HL-60 (cell line): ENCODE measurements around the gene FILIP1L.

Experiments used
- GABPA ChIP-seq: IDR thresholded peaks from 2 replicates; pipeline ENCODE4 v1.6.1; 2012; ENCODE audit warnings: low read depth
- POLR2AphosphoS5 ChIP-seq: IDR thresholded peaks from 2 replicates; pipeline ENCODE4 v1.6.1; 2012; ENCODE audit warnings: low read depth
- TF ChIP-seq, protein P1 (sequence below): IDR thresholded peaks from one replicate; pipeline ENCODE4 v1.5.1; 2011; ENCODE audit warnings: low read length, control low read depth, inconsistent platforms; ENCODE audit not compliant: insufficient read depth
- TF ChIP-seq, protein P2 (sequence below): IDR thresholded peaks from 2 replicates; pipeline ENCODE4 v1.6.1; 2012; ENCODE audit warnings: low read depth; ENCODE audit not compliant: insufficient replicate concordance

DNA sequence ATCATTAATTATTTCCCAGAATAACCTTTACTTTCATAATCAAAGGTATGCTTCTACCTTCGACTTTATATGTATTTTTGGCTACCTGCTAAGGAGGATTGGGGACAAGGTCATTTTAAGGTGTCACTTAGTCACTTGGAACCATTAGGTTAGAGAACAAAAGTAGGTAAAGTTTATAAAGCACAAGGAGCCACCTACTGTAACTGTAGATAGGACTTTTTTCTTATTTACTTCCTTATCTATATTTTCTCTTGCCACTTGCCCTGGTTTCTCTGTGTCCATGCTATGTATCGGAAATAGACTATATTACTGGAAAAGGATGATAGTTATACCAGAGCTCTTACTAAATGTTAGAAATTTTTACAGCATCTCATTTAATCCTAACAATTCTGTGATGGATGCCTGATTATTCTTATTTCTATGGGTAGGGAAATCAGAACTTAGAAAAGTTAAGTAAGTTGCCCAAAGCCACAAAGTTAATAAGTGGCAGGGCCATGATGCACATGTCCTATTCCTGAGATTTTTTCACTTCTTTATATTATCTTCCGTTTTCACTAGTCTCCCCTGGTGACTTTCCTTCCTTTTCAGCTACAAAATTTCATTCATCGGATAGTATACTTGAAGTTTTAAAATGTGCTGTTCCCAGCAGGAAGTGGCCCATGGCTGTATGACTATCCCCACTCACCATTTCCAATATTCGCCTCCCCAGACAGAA lies 164.2 kb downstream of the FILIP1L start:
- TF ChIP-seq, protein P1, sequence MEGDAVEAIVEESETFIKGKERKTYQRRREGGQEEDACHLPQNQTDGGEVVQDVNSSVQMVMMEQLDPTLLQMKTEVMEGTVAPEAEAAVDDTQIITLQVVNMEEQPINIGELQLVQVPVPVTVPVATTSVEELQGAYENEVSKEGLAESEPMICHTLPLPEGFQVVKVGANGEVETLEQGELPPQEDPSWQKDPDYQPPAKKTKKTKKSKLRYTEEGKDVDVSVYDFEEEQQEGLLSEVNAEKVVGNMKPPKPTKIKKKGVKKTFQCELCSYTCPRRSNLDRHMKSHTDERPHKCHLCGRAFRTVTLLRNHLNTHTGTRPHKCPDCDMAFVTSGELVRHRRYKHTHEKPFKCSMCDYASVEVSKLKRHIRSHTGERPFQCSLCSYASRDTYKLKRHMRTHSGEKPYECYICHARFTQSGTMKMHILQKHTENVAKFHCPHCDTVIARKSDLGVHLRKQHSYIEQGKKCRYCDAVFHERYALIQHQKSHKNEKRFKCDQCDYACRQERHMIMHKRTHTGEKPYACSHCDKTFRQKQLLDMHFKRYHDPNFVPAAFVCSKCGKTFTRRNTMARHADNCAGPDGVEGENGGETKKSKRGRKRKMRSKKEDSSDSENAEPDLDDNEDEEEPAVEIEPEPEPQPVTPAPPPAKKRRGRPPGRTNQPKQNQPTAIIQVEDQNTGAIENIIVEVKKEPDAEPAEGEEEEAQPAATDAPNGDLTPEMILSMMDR, result no peak
- TF ChIP-seq, protein P2, sequence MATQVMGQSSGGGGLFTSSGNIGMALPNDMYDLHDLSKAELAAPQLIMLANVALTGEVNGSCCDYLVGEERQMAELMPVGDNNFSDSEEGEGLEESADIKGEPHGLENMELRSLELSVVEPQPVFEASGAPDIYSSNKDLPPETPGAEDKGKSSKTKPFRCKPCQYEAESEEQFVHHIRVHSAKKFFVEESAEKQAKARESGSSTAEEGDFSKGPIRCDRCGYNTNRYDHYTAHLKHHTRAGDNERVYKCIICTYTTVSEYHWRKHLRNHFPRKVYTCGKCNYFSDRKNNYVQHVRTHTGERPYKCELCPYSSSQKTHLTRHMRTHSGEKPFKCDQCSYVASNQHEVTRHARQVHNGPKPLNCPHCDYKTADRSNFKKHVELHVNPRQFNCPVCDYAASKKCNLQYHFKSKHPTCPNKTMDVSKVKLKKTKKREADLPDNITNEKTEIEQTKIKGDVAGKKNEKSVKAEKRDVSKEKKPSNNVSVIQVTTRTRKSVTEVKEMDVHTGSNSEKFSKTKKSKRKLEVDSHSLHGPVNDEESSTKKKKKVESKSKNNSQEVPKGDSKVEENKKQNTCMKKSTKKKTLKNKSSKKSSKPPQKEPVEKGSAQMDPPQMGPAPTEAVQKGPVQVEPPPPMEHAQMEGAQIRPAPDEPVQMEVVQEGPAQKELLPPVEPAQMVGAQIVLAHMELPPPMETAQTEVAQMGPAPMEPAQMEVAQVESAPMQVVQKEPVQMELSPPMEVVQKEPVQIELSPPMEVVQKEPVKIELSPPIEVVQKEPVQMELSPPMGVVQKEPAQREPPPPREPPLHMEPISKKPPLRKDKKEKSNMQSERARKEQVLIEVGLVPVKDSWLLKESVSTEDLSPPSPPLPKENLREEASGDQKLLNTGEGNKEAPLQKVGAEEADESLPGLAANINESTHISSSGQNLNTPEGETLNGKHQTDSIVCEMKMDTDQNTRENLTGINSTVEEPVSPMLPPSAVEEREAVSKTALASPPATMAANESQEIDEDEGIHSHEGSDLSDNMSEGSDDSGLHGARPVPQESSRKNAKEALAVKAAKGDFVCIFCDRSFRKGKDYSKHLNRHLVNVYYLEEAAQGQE, result no peak
- no peak for TF ChIP-seq POLR2AphosphoS5
- TF ChIP-seq GABPA, result no peak
